ENCODE data around the gene C19orf81.

DNA sequence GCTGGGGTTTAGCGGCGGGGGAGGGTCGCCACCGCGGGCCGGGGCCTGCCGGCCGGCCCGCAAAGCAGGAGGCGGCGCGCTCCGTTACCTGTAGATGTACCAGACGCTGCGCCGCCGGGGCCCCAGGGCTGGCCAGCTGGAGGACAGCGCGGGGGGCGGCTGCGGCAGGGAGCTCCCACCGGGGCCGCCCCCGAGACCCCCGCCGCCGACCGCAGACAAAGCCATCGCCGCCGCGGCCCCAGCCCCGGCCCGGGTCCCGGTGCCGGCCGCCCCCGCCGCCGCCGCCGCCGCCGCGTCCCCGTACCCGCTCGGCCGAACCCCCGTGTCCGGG lies 45.5 kb downstream of the C19orf81 start:
- TF ChIP-seq, protein P1, sequence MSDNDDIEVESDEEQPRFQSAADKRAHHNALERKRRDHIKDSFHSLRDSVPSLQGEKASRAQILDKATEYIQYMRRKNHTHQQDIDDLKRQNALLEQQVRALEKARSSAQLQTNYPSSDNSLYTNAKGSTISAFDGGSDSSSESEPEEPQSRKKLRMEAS (CRISPR knock-in tag; IDR thresholded peaks at IDR 0.05), result no peak
- TF ChIP-seq KLF16 (IDR thresholded peaks at IDR 0.05), result no peak
- no peak for TF ChIP-seq ZNF57 (CRISPR knock-in tag; IDR thresholded peaks at IDR 0.05)
- TF ChIP-seq KAT2B (IDR thresholded peaks at IDR 0.05; ENCODE audit: low read depth, low read length), result no peak
- TF ChIP-seq CHD2 (IDR thresholded peaks at IDR 0.05; ENCODE audit: low read depth, low read length), result no peak
- TF ChIP-seq POLR2A (conservative IDR thresholded peaks at IDR 0.05), result no peak
- TF ChIP-seq GATAD2B (IDR thresholded peaks at IDR 0.05; ENCODE audit: borderline replicate concordance), result no peak
- no peak for TF ChIP-seq ZNF79 (CRISPR knock-in tag; IDR thresholded peaks at IDR 0.05; ENCODE audit: low read depth)
- TF ChIP-seq, protein P2, sequence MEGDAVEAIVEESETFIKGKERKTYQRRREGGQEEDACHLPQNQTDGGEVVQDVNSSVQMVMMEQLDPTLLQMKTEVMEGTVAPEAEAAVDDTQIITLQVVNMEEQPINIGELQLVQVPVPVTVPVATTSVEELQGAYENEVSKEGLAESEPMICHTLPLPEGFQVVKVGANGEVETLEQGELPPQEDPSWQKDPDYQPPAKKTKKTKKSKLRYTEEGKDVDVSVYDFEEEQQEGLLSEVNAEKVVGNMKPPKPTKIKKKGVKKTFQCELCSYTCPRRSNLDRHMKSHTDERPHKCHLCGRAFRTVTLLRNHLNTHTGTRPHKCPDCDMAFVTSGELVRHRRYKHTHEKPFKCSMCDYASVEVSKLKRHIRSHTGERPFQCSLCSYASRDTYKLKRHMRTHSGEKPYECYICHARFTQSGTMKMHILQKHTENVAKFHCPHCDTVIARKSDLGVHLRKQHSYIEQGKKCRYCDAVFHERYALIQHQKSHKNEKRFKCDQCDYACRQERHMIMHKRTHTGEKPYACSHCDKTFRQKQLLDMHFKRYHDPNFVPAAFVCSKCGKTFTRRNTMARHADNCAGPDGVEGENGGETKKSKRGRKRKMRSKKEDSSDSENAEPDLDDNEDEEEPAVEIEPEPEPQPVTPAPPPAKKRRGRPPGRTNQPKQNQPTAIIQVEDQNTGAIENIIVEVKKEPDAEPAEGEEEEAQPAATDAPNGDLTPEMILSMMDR (IDR thresholded peaks at IDR 0.05 in 2 of 3, conservative IDR thresholded peaks at IDR 0.05 in 1 of 3; ENCODE audit: insufficient read depth in 2 of 3, low read depth in 1 of 3, low read length in 3 of 3), result no peak
- no peak for TF ChIP-seq ZNF644 (tag; IDR thresholded peaks at IDR 0.05; ENCODE audit: low read depth)
- no peak for TF ChIP-seq RFX5 (IDR thresholded peaks at IDR 0.05; ENCODE audit: low read depth, low read length)

All from K562 (cell line).